HEK293T (cell line): ENCODE measurements around the gene HLA-DQB2.
"Not testable (repeated sequence)": the region's sequence is repeated elsewhere in the genome, so short reads cannot be mapped to it uniquely, and the experiment has no call there.

ENCODE experiments used
- CTCF ChIA-PET: fragments of 350-600 bp; formaldehyde crosslinking; extraction: SDS; loops from one replicate; lab custom pipeline; 2021; ENCODE audit warnings: antibody characterized with exemption, inconsistent platforms; lab: Yijun Ruan, JAX
- POLR2A ChIA-PET: fragments of 350-600 bp; formaldehyde crosslinking; extraction: SDS; loops from one replicate; lab custom pipeline; 2020; ENCODE audit warnings: antibody characterized with exemption, inconsistent platforms; lab: Yijun Ruan, JAX
- DNase-seq: peaks from one replicate; pipeline ENCODE4 v3.0.0; 2012; ENCODE audit warnings: mixed read lengths; ENCODE audit errors: extremely low spot score
- ARNT ChIP-seq: fragments of 450-650 bp; IDR thresholded peaks from 2 replicates; pipeline ENCODE4 v1.6.1; 2017; ENCODE audit warnings: mild to moderate bottlenecking
- BHLHE40 ChIP-seq: fragments of 450-650 bp; IDR thresholded peaks from 2 replicates; pipeline ENCODE4 v1.6.1; 2016; ENCODE audit warnings: mild to moderate bottlenecking, moderate library complexity, borderline replicate concordance
- CTBP1 ChIP-seq: fragments of 450-650 bp; IDR thresholded peaks from 2 replicates; pipeline ENCODE4 v1.6.1; 2016; ENCODE audit warnings: borderline replicate concordance
- ELF4 ChIP-seq: fragments of 450-650 bp; IDR thresholded peaks from 2 replicates; pipeline ENCODE4 v1.6.1; 2017; ENCODE audit warnings: antibody characterized with exemption
- FOXA1 ChIP-seq: fragments of 450-650 bp; IDR thresholded peaks from 2 replicates; pipeline ENCODE4 v1.6.1; 2016; ENCODE audit warnings: mild to moderate bottlenecking
- FOXK2 ChIP-seq: fragments of 450-650 bp; IDR thresholded peaks from 2 replicates; pipeline ENCODE4 v1.6.1; 2016; ENCODE audit warnings: mild to moderate bottlenecking
- FOXM1 ChIP-seq: fragments of 450-650 bp; IDR thresholded peaks from 2 replicates; pipeline ENCODE4 v1.6.1; 2017; ENCODE audit warnings: mild to moderate bottlenecking, borderline replicate concordance
- HDGF ChIP-seq: fragments of 450-650 bp; IDR thresholded peaks from 2 replicates; pipeline ENCODE4 v1.6.1; 2017; ENCODE audit warnings: antibody characterized with exemption, borderline replicate concordance
- L3MBTL2 ChIP-seq: fragments of 450-650 bp; conservative IDR thresholded peaks from 2 replicates; pipeline ENCODE4 v1.6.1; 2016; ENCODE audit warnings: mild to moderate bottlenecking
- LEF1 ChIP-seq: fragments of 450-650 bp; IDR thresholded peaks from 2 replicates; pipeline ENCODE4 v1.6.1; 2017; ENCODE audit warnings: mild to moderate bottlenecking, borderline replicate concordance
- NFRKB ChIP-seq: fragments of 450-650 bp; IDR thresholded peaks from 2 replicates; pipeline ENCODE4 v1.6.1; 2016; ENCODE audit warnings: mild to moderate bottlenecking, moderate library complexity
- SP1 ChIP-seq: fragments of 450-650 bp; IDR thresholded peaks from 2 replicates; pipeline ENCODE4 v1.6.1; 2017
- SUZ12 ChIP-seq: fragments of 450-650 bp; IDR thresholded peaks from 2 replicates; pipeline ENCODE4 v1.6.1; 2016; ENCODE audit warnings: mild to moderate bottlenecking
- TARDBP ChIP-seq: fragments of 450-650 bp; IDR thresholded peaks from 2 replicates; pipeline ENCODE4 v1.6.1; 2016
- ZNF384 ChIP-seq: fragments of 450-650 bp; IDR thresholded peaks from 2 replicates; pipeline ENCODE4 v1.6.1; 2016
- TF ChIP-seq, protein P1 (sequence below): fragments of 450-650 bp; IDR thresholded peaks from 2 replicates; pipeline ENCODE4 v1.6.1; 2016

Gene HLA-DQB2

DNA sequence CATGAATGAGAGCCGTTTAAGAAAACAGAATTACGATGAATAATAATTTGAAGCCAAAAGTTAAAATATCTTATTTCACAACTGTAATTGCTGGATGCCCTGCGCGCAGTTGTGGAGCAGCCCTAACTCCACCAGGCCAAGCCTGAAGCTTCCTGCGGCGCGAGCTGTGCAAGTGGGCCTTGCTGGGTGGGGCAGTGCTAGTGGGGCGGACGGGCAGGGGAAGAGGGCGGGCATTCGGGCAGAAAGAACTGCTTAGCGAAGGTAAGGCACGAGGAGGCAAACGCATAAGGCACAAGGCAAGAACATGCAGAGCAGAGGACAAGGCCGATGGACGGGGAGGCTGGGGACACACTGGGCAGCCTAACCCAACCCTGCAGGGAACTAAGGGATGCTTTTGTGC is 2.3 kb downstream of the HLA-DQB2 start:
- CTCF ChIA-PET, result no interaction called here
- POLR2A ChIA-PET, result no interaction called here

DNA sequence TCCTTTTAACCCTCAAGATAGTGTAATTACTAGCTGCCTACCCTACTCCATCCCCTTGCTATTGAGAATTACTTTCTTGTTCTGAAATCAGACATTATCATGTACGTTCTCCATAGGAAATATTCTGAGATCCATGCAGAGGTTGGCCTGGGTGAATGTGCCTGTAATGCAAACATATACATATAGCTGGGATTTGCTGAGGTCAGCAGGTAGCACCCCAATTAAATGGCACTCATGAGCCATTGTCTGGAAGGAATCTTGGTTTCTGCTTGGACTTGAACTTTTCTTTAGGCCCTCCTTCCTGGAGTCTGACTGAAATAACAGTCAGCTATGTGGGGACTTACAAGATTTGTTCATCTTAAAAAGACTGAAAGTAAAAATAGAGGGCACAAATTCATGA is 3.7 kb downstream of the HLA-DQB2 start:
- POLR2A ChIA-PET, result no interaction called here
- no peak for DNase-seq
- CTCF ChIA-PET, result no interaction called here
- TF ChIP-seq SP1 (no peak), LEF1 (no peak), TARDBP (no peak), HDGF (no peak), CTBP1 (no peak), SUZ12 (no peak), L3MBTL2 (no peak), ARNT (no peak), FOXA1 (no peak), FOXK2 (no peak), ZNF384 (no peak), BHLHE40 (no peak), ELF4 (no peak)
- TF ChIP-seq, protein P1, sequence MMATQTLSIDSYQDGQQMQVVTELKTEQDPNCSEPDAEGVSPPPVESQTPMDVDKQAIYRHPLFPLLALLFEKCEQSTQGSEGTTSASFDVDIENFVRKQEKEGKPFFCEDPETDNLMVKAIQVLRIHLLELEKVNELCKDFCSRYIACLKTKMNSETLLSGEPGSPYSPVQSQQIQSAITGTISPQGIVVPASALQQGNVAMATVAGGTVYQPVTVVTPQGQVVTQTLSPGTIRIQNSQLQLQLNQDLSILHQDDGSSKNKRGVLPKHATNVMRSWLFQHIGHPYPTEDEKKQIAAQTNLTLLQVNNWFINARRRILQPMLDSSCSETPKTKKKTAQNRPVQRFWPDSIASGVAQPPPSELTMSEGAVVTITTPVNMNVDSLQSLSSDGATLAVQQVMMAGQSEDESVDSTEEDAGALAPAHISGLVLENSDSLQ, result no peak

More for the DNA sequence above, 2.3 kb downstream of the HLA-DQB2 start:
- no peak for DNase-seq
- TF ChIP-seq CTBP1 (no peak), ELF4 (no peak), SUZ12 (no peak), ZNF384 (no peak), SP1 (no peak), ARNT (no peak), FOXM1 (no peak), NFRKB (no peak), TARDBP (no peak), BHLHE40 (no peak), L3MBTL2 (no peak), HDGF (no peak), FOXA1 (no peak), LEF1 (no peak), FOXK2 (no peak)

DNA sequence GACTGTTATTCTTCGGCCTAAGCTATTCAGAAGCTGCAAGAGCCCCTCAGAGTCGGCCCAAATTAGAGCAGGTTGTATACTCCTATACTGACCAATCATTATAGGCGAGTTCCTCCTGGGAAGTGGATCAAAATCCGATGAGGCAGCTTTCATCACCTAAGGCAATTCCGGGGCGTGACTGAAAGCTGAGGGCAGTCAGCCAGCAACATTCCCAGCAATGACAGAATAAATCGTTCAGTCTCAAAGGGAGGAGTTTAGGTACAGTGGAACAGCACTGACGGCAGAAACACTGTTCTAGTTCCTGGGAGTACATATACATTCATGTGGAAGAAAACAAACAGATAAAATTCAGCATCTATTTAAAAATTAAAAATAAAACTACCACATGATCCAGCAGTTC is 10.8 kb downstream of the HLA-DQB2 start:
- ChIA-PET CTCF (interaction anchor here (0.6 kb wide), 1 partner anchor 25 kb away, joined by 3 read pairs; no protein-coding TSS in a partner anchor), POLR2A (no interaction called here)
- peak; percentile 22 for DNase-seq
- TF ChIP-seq CTBP1 (no peak), LEF1 (no peak), TARDBP (no peak), NFRKB (no peak), ARNT (no peak), L3MBTL2 (no peak), FOXK2 (no peak), BHLHE40 (no peak), ZNF384 (no peak), SP1 (no peak), ELF4 (no peak), FOXA1 (no peak), FOXM1 (no peak), HDGF (no peak), SUZ12 (no peak)
- TF ChIP-seq, protein P1, result no peak

DNA sequence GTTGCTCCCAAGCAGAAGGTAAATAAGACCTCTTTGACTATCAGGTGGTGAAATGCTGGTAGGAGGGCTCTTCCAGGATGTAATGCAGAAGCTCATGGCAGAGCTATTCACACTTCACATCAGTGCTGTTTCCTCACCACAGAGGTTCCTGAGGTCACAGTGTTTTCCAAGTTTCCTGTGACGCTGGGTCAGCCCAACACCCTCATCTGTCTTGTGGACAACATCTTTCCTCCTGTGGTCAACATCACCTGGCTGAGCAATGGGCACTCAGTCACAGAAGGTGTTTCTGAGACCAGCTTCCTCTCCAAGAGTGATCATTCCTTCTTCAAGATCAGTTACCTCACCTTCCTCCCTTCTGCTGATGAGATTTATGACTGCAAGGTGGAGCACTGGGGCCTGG is 17.7 kb downstream of the HLA-DQB2 start:
- DNase-seq, POLR2A ChIA-PET, CTCF ChIA-PET: not testable (repeated sequence)

DNA sequence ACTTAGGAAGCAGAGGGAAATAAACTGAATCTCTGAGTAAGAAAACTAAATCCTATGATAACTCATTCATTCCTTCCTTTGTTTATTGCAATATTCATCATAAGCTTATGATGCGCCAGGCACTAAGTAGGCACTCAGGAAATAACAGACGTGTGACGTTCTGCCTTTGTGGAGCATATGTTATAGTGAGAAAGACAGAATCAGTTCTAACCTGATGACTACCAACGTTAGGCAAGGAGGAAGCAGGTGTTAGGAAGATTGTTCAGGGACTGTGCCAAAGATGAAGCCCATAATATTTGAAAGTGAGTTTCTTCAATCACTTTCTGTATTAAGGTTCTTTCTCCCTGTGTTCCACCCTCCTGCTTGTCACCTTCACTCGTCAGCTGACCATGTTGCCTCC is 18.6 kb downstream of the HLA-DQB2 start:
- DNase-seq, result no peak
- POLR2A ChIA-PET, result no interaction called here
- CTCF ChIA-PET, result no interaction called here
- TF ChIP-seq LEF1 (no peak), ARNT (no peak), FOXM1 (no peak), NFRKB (no peak), L3MBTL2 (no peak)

DNA sequence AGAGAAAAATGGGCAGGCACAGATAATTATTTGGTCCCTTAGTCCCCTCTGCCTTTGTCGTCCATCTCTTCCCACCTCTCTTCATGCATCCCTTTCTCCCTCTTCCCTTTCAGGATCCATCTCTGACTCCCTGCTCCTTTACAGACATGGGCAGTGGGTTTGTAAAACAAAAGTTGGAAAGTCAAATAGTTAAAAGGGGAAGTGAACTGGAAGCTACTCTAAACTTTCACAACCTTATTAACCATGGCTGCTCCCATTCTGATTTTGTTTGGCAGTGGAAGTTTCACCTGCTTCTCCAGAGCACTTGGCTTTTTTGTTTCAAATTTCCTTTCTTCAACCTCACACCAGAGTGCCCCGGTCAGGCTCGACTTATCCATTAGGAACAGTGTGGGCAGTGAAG is 21.0 kb downstream of the HLA-DQB2 start:
- CTCF ChIA-PET, result no interaction called here
- POLR2A ChIA-PET, result no interaction called here
- no peak for TF ChIP-seq LEF1
- no peak for TF ChIP-seq SUZ12
- TF ChIP-seq, protein P1, result no peak
- TF ChIP-seq CTBP1, result no peak
- no peak for TF ChIP-seq SP1
- TF ChIP-seq BHLHE40, result no peak
- TF ChIP-seq FOXK2, result no peak
- TF ChIP-seq ARNT, result no peak
- TF ChIP-seq ELF4, result no peak
- TF ChIP-seq ZNF384, result no peak
- no peak for TF ChIP-seq FOXA1
- no peak for TF ChIP-seq NFRKB
- no peak for TF ChIP-seq L3MBTL2
- TF ChIP-seq TARDBP, result no peak
- TF ChIP-seq FOXM1, result no peak
- no peak for TF ChIP-seq HDGF
- no peak for DNase-seq
